ENCODE results near the gene AGBL4. TPM values are rescaled to one million over a fixed set of nuclear protein-coding genes. Genes with fewer than 3 reads are reported as not detected.

AGBL4 gene
- total RNA-seq, 1 donor from 2014 or later = not detected

GRCh38 chr1:48775831-48776392, 1247.8 kb downstream of the AGBL4 start:
- intact Hi-C loops (cut with micrococcal nuclease) = loop anchor here (2.0 kb wide), 1 partner anchor 15 kb away; no protein-coding TSS in a partner anchor
- H3K4me1 Mint-ChIP-seq (ENCODE audit: low read depth) = peaks cover 45% of the 10 kb centered on the region
- H3K27ac Mint-ChIP-seq = peak overlapping the region; percentile 74
- no peaks in the 10 kb centered on the region for H3K9me3 Mint-ChIP-seq
- peaks cover 7% of the 10 kb centered on the region for H3K36me3 Mint-ChIP-seq (ENCODE audit: low read depth)
- H3K4me3 Mint-ChIP-seq = peak overlapping the region; percentile 88
- no peak for DNase-seq (ENCODE audit: low spot score)
- H3K27me3 Mint-ChIP-seq (ENCODE audit: insufficient read depth) = peaks cover 10% of the 10 kb centered on the region

- Mint-ChIP-seq H3K27me3 (ENCODE audit: insufficient read depth) (peaks cover 7% of the 10 kb centered on the region), H3K36me3 (ENCODE audit: low read depth) (peaks cover 9% of the 10 kb centered on the region), H3K4me3 (no peak overlapping the region), H3K9me3 (no peaks in the 10 kb centered on the region), H3K27ac (peak overlapping the region; percentile 30), H3K4me1 (ENCODE audit: low read depth) (peaks cover 54% of the 10 kb centered on the region)
- intact Hi-C loops (cut with micrococcal nuclease) = no loop called here
- no peak for DNase-seq (ENCODE audit: low spot score)
These were observed 1250.6 kb downstream of the AGBL4 start for GRCh38 chr1:48773133-48773532.

- DNase-seq (ENCODE audit: low spot score) = no peak
- intact Hi-C loops (cut with micrococcal nuclease) = no loop called here
- no peak overlapping the region for H3K27ac Mint-ChIP-seq
- H3K36me3 Mint-ChIP-seq (ENCODE audit: low read depth) = peaks cover 9% of the 10 kb centered on the region
- peaks cover 7% of the 10 kb centered on the region for H3K27me3 Mint-ChIP-seq (ENCODE audit: insufficient read depth)
- H3K4me3 Mint-ChIP-seq = no peak overlapping the region
- peaks cover 50% of the 10 kb centered on the region for H3K4me1 Mint-ChIP-seq (ENCODE audit: low read depth)
- no peaks in the 10 kb centered on the region for H3K9me3 Mint-ChIP-seq
These were observed 1251.5 kb downstream of the AGBL4 start for GRCh38 chr1:48772211-48772610.

GRCh38 chr1:48771561-48771960, 1252.2 kb downstream of the AGBL4 start:
- DNase-seq (ENCODE audit: low spot score) = no peak
- H3K27me3 Mint-ChIP-seq (ENCODE audit: insufficient read depth) = peaks cover 4% of the 10 kb centered on the region
- intact Hi-C loops (cut with micrococcal nuclease) = no loop called here
- H3K36me3 Mint-ChIP-seq (ENCODE audit: low read depth) = peaks cover 9% of the 10 kb centered on the region
- no peak overlapping the region for H3K4me3 Mint-ChIP-seq
- H3K27ac Mint-ChIP-seq = no peak overlapping the region
- H3K4me1 Mint-ChIP-seq (ENCODE audit: low read depth) = peaks cover 46% of the 10 kb centered on the region
- no peaks in the 10 kb centered on the region for H3K9me3 Mint-ChIP-seq

GRCh38 chr1:48767975-48768510, 1255.7 kb downstream of the AGBL4 start:
- intact Hi-C loops (cut with micrococcal nuclease) = no loop called here
- no peak for DNase-seq (ENCODE audit: low spot score)
- H3K9me3 Mint-ChIP-seq = no peaks in the 10 kb centered on the region
- no peak overlapping the region for H3K27ac Mint-ChIP-seq
- H3K36me3 Mint-ChIP-seq (ENCODE audit: low read depth) = peaks cover 8% of the 10 kb centered on the region
- H3K27me3 Mint-ChIP-seq (ENCODE audit: insufficient read depth) = no peaks in the 10 kb centered on the region
- no peak overlapping the region for H3K4me3 Mint-ChIP-seq
- H3K4me1 Mint-ChIP-seq (ENCODE audit: low read depth) = peaks cover 22% of the 10 kb centered on the region

GRCh38 chr1:48765335-48765734, 1258.4 kb downstream of the AGBL4 start:
- peaks cover 6% of the 10 kb centered on the region for H3K36me3 Mint-ChIP-seq (ENCODE audit: low read depth)

GRCh38 chr1:48761986-48762385, 1261.8 kb downstream of the AGBL4 start:
- Mint-ChIP-seq H3K4me1 (ENCODE audit: low read depth) (peaks cover 17% of the 10 kb centered on the region), H3K4me3 (no peak overlapping the region), H3K36me3 (ENCODE audit: low read depth) (peaks cover 13% of the 10 kb centered on the region), H3K27me3 (ENCODE audit: insufficient read depth) (no peaks in the 10 kb centered on the region), H3K9me3 (no peaks in the 10 kb centered on the region), H3K27ac (no peak overlapping the region)
- DNase-seq (ENCODE audit: low spot score) = no peak
- intact Hi-C loops (cut with micrococcal nuclease) = no loop called here

More at GRCh38 chr1:48765335-48765734, 1258.4 kb downstream of the AGBL4 start:
- H3K4me1 Mint-ChIP-seq (ENCODE audit: low read depth) = peaks cover 5% of the 10 kb centered on the region
- H3K9me3 Mint-ChIP-seq = no peaks in the 10 kb centered on the region
- H3K4me3 Mint-ChIP-seq = no peak overlapping the region
- DNase-seq (ENCODE audit: low spot score) = no peak
- no peaks in the 10 kb centered on the region for H3K27me3 Mint-ChIP-seq (ENCODE audit: insufficient read depth)
- intact Hi-C loops (cut with micrococcal nuclease) = no loop called here
- H3K27ac Mint-ChIP-seq = no peak overlapping the region

GRCh38 chr1:48761411-48761810, 1262.3 kb downstream of the AGBL4 start:
- Mint-ChIP-seq H3K27ac (no peak overlapping the region), H3K36me3 (ENCODE audit: low read depth) (peaks cover 14% of the 10 kb centered on the region)
- intact Hi-C loops (cut with micrococcal nuclease) = no loop called here

GRCh38 chr1:48760857-48761256, 1262.9 kb downstream of the AGBL4 start:
- H3K27ac Mint-ChIP-seq = no peak overlapping the region
- peaks cover 13% of the 10 kb centered on the region for H3K36me3 Mint-ChIP-seq (ENCODE audit: low read depth)
- no peak overlapping the region for H3K4me3 Mint-ChIP-seq
- no peaks in the 10 kb centered on the region for H3K9me3 Mint-ChIP-seq
- peaks cover 23% of the 10 kb centered on the region for H3K4me1 Mint-ChIP-seq (ENCODE audit: low read depth)
- intact Hi-C loops (cut with micrococcal nuclease) = no loop called here
- H3K27me3 Mint-ChIP-seq (ENCODE audit: insufficient read depth) = no peaks in the 10 kb centered on the region
- DNase-seq (ENCODE audit: low spot score) = no peak

More at GRCh38 chr1:48761411-48761810, 1262.3 kb downstream of the AGBL4 start:
- Mint-ChIP-seq H3K27me3 (ENCODE audit: insufficient read depth) (no peaks in the 10 kb centered on the region), H3K4me3 (no peak overlapping the region), H3K9me3 (no peaks in the 10 kb centered on the region), H3K4me1 (ENCODE audit: low read depth) (peaks cover 22% of the 10 kb centered on the region)
- no peak for DNase-seq (ENCODE audit: low spot score)

GRCh38 chr1:48758976-48759375, 1264.8 kb downstream of the AGBL4 start:
- no peak overlapping the region for H3K27ac Mint-ChIP-seq
- DNase-seq (ENCODE audit: low spot score) = no peak

GRCh38 chr1:48757363-48757762, 1266.4 kb downstream of the AGBL4 start:
- no peaks in the 10 kb centered on the region for H3K27me3 Mint-ChIP-seq (ENCODE audit: insufficient read depth)

More at GRCh38 chr1:48758976-48759375, 1264.8 kb downstream of the AGBL4 start:
- H3K9me3 Mint-ChIP-seq = no peaks in the 10 kb centered on the region
- H3K36me3 Mint-ChIP-seq (ENCODE audit: low read depth) = peaks cover 14% of the 10 kb centered on the region
- H3K4me1 Mint-ChIP-seq (ENCODE audit: low read depth) = peaks cover 23% of the 10 kb centered on the region
- intact Hi-C loops (cut with micrococcal nuclease) = no loop called here
- H3K4me3 Mint-ChIP-seq = no peak overlapping the region
- no peaks in the 10 kb centered on the region for H3K27me3 Mint-ChIP-seq (ENCODE audit: insufficient read depth)

GRCh38 chr1:48756683-48757316, 1267.0 kb downstream of the AGBL4 start:
- Mint-ChIP-seq H3K9me3 (no peaks in the 10 kb centered on the region), H3K27me3 (ENCODE audit: insufficient read depth) (no peaks in the 10 kb centered on the region), H3K36me3 (ENCODE audit: low read depth) (peaks cover 13% of the 10 kb centered on the region), H3K4me3 (no peak overlapping the region), H3K27ac (no peak overlapping the region), H3K4me1 (ENCODE audit: low read depth) (peaks cover 23% of the 10 kb centered on the region)
- intact Hi-C loops (cut with micrococcal nuclease) = no loop called here
- no peak for DNase-seq (ENCODE audit: low spot score)

More at GRCh38 chr1:48757363-48757762, 1266.4 kb downstream of the AGBL4 start:
- H3K27ac Mint-ChIP-seq = no peak overlapping the region
- intact Hi-C loops (cut with micrococcal nuclease) = no loop called here
- peaks cover 14% of the 10 kb centered on the region for H3K36me3 Mint-ChIP-seq (ENCODE audit: low read depth)
- no peak overlapping the region for H3K4me3 Mint-ChIP-seq
- peaks cover 23% of the 10 kb centered on the region for H3K4me1 Mint-ChIP-seq (ENCODE audit: low read depth)
- no peak for DNase-seq (ENCODE audit: low spot score)
- H3K9me3 Mint-ChIP-seq = no peaks in the 10 kb centered on the region

GRCh38 chr1:48753293-48753692, 1270.5 kb downstream of the AGBL4 start:
- Mint-ChIP-seq H3K36me3 (ENCODE audit: low read depth) (peaks cover 7% of the 10 kb centered on the region), H3K27me3 (ENCODE audit: insufficient read depth) (no peaks in the 10 kb centered on the region), H3K9me3 (no peaks in the 10 kb centered on the region), H3K4me1 (ENCODE audit: low read depth) (peaks cover 13% of the 10 kb centered on the region), H3K4me3 (no peak overlapping the region), H3K27ac (no peak overlapping the region)
- intact Hi-C loops (cut with micrococcal nuclease) = no loop called here
- no peak for DNase-seq (ENCODE audit: low spot score)

All from activated T-helper 1 cell treated with anti-CD3 and anti-CD28 coated beads, Interleukin-12 subunit alpha, Interleukin-12 subunit beta, Interleukin-2, Interleukin-4 antibody, amounts not matched to agents 30 ng/mL and 10 ng/mL and 1 ng/mL, durations not matched to agents 14 hours and 24 hours and 36 hours (primary cell).